Fibroblast of lung (primary cell): ENCODE results near the gene IL12A.

Source experiments
- CTCF ChIP-seq, 2 donors: IDR thresholded peaks in 1 of 2; conservative IDR thresholded peaks in 1 of 2; 1 replicate in 1 of 2; 2 replicates in 1 of 2; pipeline ENCODE4 v1.5.1; 2011 to 2012; ENCODE audit warnings: low read length in 2 of 2, control low read depth in 1 of 2, inconsistent platforms in 1 of 2, low read depth in 1 of 2, mild to moderate bottlenecking in 1 of 2
- EZH2 ChIP-seq: IDR thresholded peaks from 2 replicates; pipeline ENCODE4 v1.5.1; 2012; ENCODE audit warnings: low read length, control low read depth, mild to moderate bottlenecking; ENCODE audit errors: missing control alignments

GRCh38 chr3:160035757-160036156 lies 47.1 kb downstream of the IL12A start:
- TF ChIP-seq CTCF (conservative IDR thresholded peaks at IDR 0.05 in 1 of 2, IDR thresholded peaks at IDR 0.05 in 1 of 2; ENCODE audit: low read depth in 1 of 2, low read length in 2 of 2) (no peak), EZH2 (no peak)
